OCI-M2 (cell line): Measurements from ENCODE around the gene NADSYN1.
A peak's percentile ranks its signal among the peaks of the same experiment; 100 is the strongest.
"Not testable (repeated sequence)": the region's sequence is repeated elsewhere in the genome, so short reads cannot be mapped to it uniquely, and the experiment has no call there.

Source experiments
- DNase-seq: peaks from one replicate; lab custom pipeline; 2025; ENCODE audit not compliant: unreplicated experiment; lab: John Stamatoyannopoulos, UW

Gene NADSYN1

GRCh38 chr11:71453037-71453917, at the start of gene NADSYN1:
Gene NADSYN1 (plus strand): TSS chr11:71453203. CDS start chr11:71453297, 94 bp downstream.
- DNase-seq: peak; percentile 55

GRCh38 chr11:71404209-71404608, 48.8 kb upstream of the NADSYN1 start:
- no peak for DNase-seq

GRCh38 chr11:71406681-71407080, 46.3 kb upstream of the NADSYN1 start:
- DNase-seq: no peak

- DNase-seq: no peak
These were observed 45.6 kb upstream of the NADSYN1 start for GRCh38 chr11:71407356-71407755.

- no peak for DNase-seq
These were observed 44.2 kb upstream of the NADSYN1 start for GRCh38 chr11:71408826-71409225.

GRCh38 chr11:71410363-71410966, 42.5 kb upstream of the NADSYN1 start:
- DNase-seq: no peak

GRCh38 chr11:71414645-71415044, 38.4 kb upstream of the NADSYN1 start:
- DNase-seq: no peak

GRCh38 chr11:71418643-71419042, 34.4 kb upstream of the NADSYN1 start:
- no peak for DNase-seq

- DNase-seq: no peak
These were observed 32.4 kb upstream of the NADSYN1 start for GRCh38 chr11:71420455-71421241.

GRCh38 chr11:71421392-71421950, 31.5 kb upstream of the NADSYN1 start:
- no peak for DNase-seq

GRCh38 chr11:71422318-71422717, 30.7 kb upstream of the NADSYN1 start:
- DNase-seq: not testable (repeated sequence)

- no peak for DNase-seq
These were observed 29.7 kb upstream of the NADSYN1 start for GRCh38 chr11:71423181-71423790.

- no peak for DNase-seq
These were observed 27.6 kb upstream of the NADSYN1 start for GRCh38 chr11:71425409-71425808.

- DNase-seq: no peak
These were observed 27.1 kb upstream of the NADSYN1 start for GRCh38 chr11:71425860-71426259.

- no peak for DNase-seq
These were observed 26.6 kb upstream of the NADSYN1 start for GRCh38 chr11:71426413-71426812.

GRCh38 chr11:71428861-71429435, 24.1 kb upstream of the NADSYN1 start:
- no peak for DNase-seq

GRCh38 chr11:71429701-71430100, 23.3 kb upstream of the NADSYN1 start:
- DNase-seq: no peak

GRCh38 chr11:71430166-71430565, 22.8 kb upstream of the NADSYN1 start:
- no peak for DNase-seq

GRCh38 chr11:71431271-71431670, 21.7 kb upstream of the NADSYN1 start:
- no peak for DNase-seq
